NCI-H2227 (cell line): Measurements from ENCODE around the gene LMO4.

Source experiments
- DNase-seq: peaks from one replicate; lab custom pipeline; 2025; ENCODE audit not compliant: unreplicated experiment; lab: John Stamatoyannopoulos, UW

LMO4 gene

DNA sequence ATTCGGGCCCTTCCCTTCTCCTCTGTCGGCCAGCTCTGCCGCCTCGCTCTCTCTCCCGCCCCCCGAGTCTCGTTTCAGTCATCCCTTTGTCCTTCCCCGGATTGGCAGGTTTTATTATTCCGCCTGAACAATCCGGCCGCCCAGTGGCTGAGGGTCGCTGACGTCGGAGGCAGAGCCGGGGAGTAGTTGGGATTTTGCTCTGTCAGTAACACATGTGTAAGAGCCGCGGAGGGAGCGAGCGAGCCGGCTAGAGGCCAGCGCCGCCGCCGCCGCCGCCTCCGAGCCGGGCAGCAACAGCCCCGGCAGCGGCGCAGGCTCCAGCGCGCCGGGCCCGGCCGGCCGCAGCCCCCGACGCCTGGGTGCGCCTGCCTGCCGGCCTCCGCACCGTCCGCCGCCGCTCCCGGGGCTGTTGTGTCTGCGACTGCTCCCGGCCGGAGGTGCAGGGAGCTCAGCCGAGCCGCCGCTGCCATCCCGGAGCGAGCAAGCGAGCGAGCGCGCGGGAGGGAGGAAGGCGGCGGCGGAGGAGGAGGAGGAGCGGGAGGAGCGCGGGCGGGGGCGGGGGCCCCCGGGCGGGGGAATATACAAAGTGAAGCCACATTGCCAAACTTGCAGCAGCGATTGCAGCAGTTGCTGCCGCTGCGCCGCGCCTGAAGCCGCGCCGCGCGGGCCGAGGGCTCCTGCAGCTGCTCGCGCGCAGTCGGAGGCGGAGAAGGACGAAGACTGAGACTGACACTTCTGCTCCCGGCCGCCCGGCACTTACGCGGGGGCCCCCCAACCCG is at the start of gene LMO4:
LMO4 (plus strand) TSS at position 609 of the 779 bp plus-strand sequence. CDS start 3,136 bp downstream, outside the sequence.
- DNase-seq: peak; percentile 97

- no peak for DNase-seq
Observed at GRCh38 chr1:87279536-87279875, 49.2 kb upstream of the LMO4 start.

DNA sequence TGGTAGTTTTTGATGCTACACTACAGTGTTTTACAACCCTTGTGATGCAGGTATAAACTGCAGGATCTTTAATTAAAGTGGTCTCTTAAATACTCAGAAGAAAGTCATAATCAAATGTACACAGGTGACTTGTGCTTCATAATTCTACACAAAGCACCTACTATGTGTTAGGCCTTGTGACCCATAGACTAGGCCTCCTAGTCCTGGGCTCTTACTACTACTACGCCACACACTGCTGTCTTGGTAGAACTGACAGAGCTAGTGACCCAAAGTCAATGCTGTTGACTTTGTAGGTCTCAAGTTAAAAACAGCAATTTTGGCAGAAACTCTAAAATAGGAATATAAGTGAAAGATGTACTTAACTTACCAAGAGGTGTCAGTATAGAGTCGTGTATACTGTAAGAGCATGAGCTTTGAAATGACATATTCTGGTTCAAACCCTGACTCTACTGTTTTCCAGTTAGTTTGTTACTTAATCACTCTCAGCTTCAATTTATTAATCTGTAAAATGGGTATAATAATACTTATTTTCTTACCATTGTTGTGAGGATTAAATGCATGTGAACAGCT is 48.6 kb upstream of the LMO4 start:
- peak; percentile 14 for DNase-seq

- no peak for DNase-seq
Observed at GRCh38 chr1:87284456-87285240, 44.0 kb upstream of the LMO4 start.

DNA sequence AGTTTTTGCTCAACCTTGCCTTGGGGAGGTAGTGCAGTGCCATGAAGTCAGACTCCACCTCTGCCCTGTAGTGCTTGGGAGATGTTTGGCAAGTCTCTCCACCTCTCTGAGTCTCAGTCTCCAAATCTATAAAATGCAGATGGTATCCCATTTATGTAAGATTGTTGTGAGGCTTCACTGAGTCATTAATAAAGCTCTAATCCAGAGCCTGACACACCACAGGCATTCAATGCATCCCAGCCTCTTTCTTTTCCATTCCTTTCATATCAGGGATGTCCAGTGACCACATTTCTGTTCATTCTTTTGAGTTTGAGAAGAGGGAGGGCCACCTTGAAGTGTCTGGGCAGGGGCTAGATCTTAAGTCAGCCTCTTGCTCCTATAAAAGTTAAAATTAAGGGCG is 37.6 kb upstream of the LMO4 start:
- no peak for DNase-seq

- peak; percentile 87 for DNase-seq
Observed at GRCh38 chr1:87292684-87293493, 35.8 kb upstream of the LMO4 start.

DNA sequence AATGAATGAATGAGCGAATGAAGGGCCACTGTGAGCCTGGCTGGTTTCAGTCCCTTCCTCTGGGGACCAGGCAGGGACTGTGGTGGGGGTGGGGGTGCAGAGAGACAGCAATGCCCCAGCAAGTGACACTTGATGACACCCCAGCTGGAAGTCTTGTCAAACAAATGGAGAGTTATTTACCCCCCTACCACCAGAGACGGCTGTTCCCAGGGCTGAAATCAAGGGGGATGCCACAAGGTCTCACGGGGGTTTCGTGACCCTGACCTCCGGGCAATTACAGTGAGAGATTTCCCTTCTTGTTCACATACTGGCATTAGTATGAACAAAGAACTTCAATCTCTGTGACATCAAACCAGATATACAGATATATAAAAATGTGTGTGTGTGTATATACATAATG is 34.0 kb upstream of the LMO4 start:
- DNase-seq: no peak

- DNase-seq: no peak
Observed at GRCh38 chr1:87295445-87296110, 33.1 kb upstream of the LMO4 start.

GRCh38 chr1:87296206-87296605 is 32.5 kb upstream of the LMO4 start:
- DNase-seq: no peak

GRCh38 chr1:87299661-87300060 is 29.0 kb upstream of the LMO4 start:
- no peak for DNase-seq

DNA sequence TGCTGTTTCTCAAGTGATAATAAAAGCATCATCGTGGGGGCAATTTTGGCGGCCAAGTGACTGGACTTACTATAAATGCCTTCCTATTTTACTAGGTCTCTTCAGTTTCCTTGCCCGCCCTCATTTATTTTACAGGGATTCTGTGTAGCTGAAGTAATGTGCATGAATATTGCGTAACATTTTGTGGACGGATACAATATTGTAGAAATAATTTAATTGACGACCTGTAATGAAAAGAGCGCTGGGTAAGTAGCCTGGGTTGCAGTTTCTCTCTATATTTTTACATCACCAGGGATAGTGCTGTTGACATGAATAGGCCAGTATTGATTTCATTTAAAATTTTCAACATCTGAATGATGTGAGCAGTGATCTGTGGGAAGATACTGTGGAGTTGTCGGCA is 28.1 kb upstream of the LMO4 start:
- no peak for DNase-seq

GRCh38 chr1:87305151-87305550 is 23.5 kb upstream of the LMO4 start:
- DNase-seq: no peak

- DNase-seq: no peak
Observed at GRCh38 chr1:87305762-87306161, 22.9 kb upstream of the LMO4 start.

GRCh38 chr1:87307306-87307705 is 21.4 kb upstream of the LMO4 start:
- no peak for DNase-seq

- no peak for DNase-seq
Observed at GRCh38 chr1:87307931-87308330, 20.7 kb upstream of the LMO4 start.

DNA sequence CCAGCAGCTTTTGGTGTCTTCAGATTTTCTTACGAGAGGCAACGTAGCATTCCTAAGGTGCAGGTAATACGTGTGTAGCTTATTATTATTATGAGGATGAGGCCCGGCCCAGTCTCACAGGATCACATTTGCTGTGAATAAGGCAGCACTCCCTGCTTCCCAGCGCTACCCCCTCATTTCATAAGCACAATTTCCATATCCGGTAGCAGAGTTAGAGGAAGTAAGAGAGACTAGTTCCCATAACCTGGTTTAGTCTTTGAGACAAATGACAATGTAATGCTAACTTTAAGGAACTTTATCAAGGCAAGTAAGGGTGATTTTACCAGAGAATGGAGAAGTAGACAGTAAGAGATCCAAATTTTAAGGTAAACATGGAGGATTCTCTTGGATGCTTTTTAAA is 14.6 kb upstream of the LMO4 start:
- no peak for DNase-seq

DNA sequence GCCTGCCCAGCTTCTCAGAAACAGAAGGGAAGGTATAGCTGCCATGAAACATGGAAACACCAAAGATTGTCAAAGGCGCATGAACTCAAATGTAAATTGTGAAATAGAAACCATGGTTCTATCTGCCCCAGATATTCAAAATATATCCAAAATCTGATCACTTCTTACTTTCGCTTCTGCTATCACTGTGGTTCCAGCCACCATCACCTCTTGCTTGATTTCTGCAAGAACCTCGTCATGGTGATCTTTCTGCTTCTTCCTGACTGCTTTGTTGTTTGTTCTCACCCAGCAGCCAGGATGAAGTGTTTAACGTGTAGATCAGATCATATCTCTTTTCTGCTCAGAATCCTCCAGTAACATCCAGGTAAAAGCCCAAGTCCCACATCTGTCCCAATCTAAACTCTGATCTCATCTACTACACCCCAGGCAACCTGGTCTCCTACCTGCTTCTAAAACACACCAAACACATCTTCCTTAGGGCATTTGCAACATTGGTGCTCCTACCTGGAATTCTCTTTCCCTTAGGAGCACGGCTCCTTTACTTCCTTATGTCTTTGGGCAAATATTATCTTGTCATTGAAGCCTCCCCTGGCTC is 10.5 kb upstream of the LMO4 start:
- DNase-seq: no peak

- no peak for DNase-seq
Observed at GRCh38 chr1:87318806-87319205, 9.9 kb upstream of the LMO4 start.

- peak; percentile 71 for DNase-seq
Observed at GRCh38 chr1:87325982-87326738, 2.5 kb upstream of the LMO4 start.
